Measurements from ENCODE around the gene SLC16A12.

DNA sequence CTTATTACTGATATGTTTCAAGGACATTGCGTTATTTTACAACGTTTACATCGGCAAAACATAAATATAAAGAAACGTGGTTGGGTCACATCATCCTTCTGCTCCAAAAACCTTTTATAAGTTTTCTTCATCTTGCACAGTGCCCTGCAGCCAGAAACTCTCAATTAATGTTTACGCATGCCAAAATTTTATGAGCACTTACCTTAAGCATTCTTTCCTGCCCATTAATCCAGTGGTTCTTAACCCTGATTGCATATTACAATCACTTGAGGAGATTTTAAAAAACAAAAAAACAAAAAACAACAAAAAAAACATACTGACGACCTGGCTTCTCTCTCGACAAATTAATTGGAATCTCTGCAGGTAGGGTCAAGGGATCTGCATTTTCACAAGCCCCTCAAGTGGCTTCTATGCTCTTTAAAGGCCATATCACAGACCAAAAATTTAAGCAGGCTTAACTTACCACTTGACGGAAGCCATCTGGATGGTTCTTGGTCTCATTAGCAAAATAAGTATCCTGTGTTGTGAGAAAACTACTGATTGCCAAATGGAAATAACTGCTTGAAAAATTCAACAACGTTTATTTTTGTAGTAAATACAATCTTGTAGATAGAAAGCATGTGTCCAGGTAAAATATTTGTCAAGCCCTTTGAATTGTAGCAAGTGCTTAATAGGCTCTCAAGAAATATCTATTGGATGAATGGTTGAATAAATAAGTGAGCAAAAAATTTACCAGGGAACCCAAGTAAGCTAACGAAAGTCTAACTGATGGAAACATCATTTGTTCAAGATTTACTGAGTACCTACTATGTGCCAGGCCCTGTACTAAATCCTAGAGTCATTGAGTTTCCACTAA lies 30.9 kb upstream of the SLC16A12 start:
- no peak for TF ChIP-seq POLR2A (IDR thresholded peaks at IDR 0.05; ENCODE audit: low read depth, low read length)
- no peak for TF ChIP-seq POLR2AphosphoS5 (IDR thresholded peaks at IDR 0.05; ENCODE audit: low read depth, low read length)
